ENCODE results near the gene RYR1.

DNA sequence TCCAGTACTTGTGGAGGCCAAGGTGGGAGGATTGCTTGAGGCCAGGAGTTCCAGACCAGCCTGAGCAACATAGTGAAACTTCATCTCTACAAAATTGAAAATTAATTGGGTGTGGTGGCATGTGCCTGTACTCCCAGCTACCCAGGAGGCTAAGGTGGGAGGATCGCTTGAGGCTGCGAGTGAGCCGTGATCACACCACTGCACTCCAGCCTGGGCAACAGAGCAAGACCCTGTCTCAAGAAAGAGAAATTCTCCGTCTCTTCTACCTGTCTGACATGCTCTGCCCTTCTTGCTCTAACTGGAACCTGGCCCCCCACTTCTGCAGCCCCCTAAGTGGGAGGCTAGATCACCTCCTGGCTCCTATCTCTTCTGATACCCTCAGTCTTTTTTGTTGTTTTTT is 192.9 kb downstream of the RYR1 start:
- no peak for TF ChIP-seq EZH2 (IDR thresholded peaks at IDR 0.05; ENCODE audit: borderline replicate concordance)
- TF ChIP-seq, protein P1, sequence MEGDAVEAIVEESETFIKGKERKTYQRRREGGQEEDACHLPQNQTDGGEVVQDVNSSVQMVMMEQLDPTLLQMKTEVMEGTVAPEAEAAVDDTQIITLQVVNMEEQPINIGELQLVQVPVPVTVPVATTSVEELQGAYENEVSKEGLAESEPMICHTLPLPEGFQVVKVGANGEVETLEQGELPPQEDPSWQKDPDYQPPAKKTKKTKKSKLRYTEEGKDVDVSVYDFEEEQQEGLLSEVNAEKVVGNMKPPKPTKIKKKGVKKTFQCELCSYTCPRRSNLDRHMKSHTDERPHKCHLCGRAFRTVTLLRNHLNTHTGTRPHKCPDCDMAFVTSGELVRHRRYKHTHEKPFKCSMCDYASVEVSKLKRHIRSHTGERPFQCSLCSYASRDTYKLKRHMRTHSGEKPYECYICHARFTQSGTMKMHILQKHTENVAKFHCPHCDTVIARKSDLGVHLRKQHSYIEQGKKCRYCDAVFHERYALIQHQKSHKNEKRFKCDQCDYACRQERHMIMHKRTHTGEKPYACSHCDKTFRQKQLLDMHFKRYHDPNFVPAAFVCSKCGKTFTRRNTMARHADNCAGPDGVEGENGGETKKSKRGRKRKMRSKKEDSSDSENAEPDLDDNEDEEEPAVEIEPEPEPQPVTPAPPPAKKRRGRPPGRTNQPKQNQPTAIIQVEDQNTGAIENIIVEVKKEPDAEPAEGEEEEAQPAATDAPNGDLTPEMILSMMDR (IDR thresholded peaks at IDR 0.05; ENCODE audit: poor library complexity): no peak
- TF ChIP-seq EZH2phosphoT487 (IDR thresholded peaks at IDR 0.05; ENCODE audit: low read depth, severe bottlenecking, unreplicated experiment): no peak

Measured in hepatocyte (in vitro differentiated cells).